Measurements from ENCODE around the gene CD40LG.

CD40LG gene

GRCh38 chrX:136694431-136695087 lies 46.6 kb downstream of the CD40LG start:
- no peak overlapping the region for H3K27ac ChIP-seq (ENCODE audit: low read depth, low read length)
- no peaks in the 10 kb centered on the region for H3K36me3 ChIP-seq (ENCODE audit: control insufficient read depth in 1 of 2, insufficient read depth in 2 of 2, low read length in 2 of 2)
- H3K27me3 ChIP-seq (ENCODE audit: control insufficient read depth in 1 of 2, insufficient read depth in 2 of 2, low read length in 2 of 2) = no peaks in the 10 kb centered on the region
- no peak overlapping the region for H3K9ac ChIP-seq (ENCODE audit: low read depth in 1 of 2, low read length in 2 of 2)
- H3K4me1 ChIP-seq (ENCODE audit: control insufficient read depth in 1 of 2, insufficient read depth in 2 of 2, low read length in 2 of 2) = no peaks in the 10 kb centered on the region
- H3K4me3 ChIP-seq (ENCODE audit: low read depth in 1 of 2, low read length in 2 of 2) = no peak overlapping the region
- H3K9me3 ChIP-seq (ENCODE audit: control insufficient read depth in 1 of 2, low read length in 2 of 2) = no peaks in the 10 kb centered on the region

GRCh38 chrX:136697156-136697555 lies 49.2 kb downstream of the CD40LG start:
- no peak overlapping the region for H3K4me3 ChIP-seq (ENCODE audit: low read depth in 1 of 2, low read length in 2 of 2)
- H3K27ac ChIP-seq (ENCODE audit: low read depth, low read length) = no peak overlapping the region
- no peaks in the 10 kb centered on the region for H3K27me3 ChIP-seq (ENCODE audit: control insufficient read depth in 1 of 2, insufficient read depth in 2 of 2, low read length in 2 of 2)
- H3K36me3 ChIP-seq (ENCODE audit: control insufficient read depth in 1 of 2, insufficient read depth in 2 of 2, low read length in 2 of 2) = no peaks in the 10 kb centered on the region
- H3K4me1 ChIP-seq (ENCODE audit: control insufficient read depth in 1 of 2, insufficient read depth in 2 of 2, low read length in 2 of 2) = no peaks in the 10 kb centered on the region
- H3K9me3 ChIP-seq (ENCODE audit: control insufficient read depth in 1 of 2, low read length in 2 of 2) = no peaks in the 10 kb centered on the region
- H3K9ac ChIP-seq (ENCODE audit: low read depth in 1 of 2, low read length in 2 of 2) = no peak overlapping the region

GRCh38 chrX:136708348-136708747 lies 60.4 kb downstream of the CD40LG start:
- H3K9me3 ChIP-seq (ENCODE audit: control insufficient read depth in 1 of 2, low read length in 2 of 2) = no peaks in the 10 kb centered on the region
- no peaks in the 10 kb centered on the region for H3K4me1 ChIP-seq (ENCODE audit: control insufficient read depth in 1 of 2, insufficient read depth in 2 of 2, low read length in 2 of 2)
- H3K4me3 ChIP-seq (ENCODE audit: low read depth in 1 of 2, low read length in 2 of 2) = no peak overlapping the region
- no peaks in the 10 kb centered on the region for H3K27me3 ChIP-seq (ENCODE audit: control insufficient read depth in 1 of 2, insufficient read depth in 2 of 2, low read length in 2 of 2)
- H3K9ac ChIP-seq (ENCODE audit: low read depth in 1 of 2, low read length in 2 of 2) = no peak overlapping the region
- no peaks in the 10 kb centered on the region for H3K36me3 ChIP-seq (ENCODE audit: control insufficient read depth in 1 of 2, insufficient read depth in 2 of 2, low read length in 2 of 2)
- H3K27ac ChIP-seq (ENCODE audit: low read depth, low read length) = no peak overlapping the region
